LHCN-M2 (cell line): ENCODE results near the gene SPSB3. TPM values are rescaled to one million over a fixed set of nuclear protein-coding genes. Genes with fewer than 3 reads are reported as not detected.

Experiments
- DNase-seq: peaks from one replicate; pipeline ENCODE4 v3.0.0-alpha.2; 2012; ENCODE audit warnings: low read depth
- polyA plus RNA-seq: library from polyadenylated mRNA; unstranded; fragments of >200 nt; gene quantifications from one replicate; pipeline ENCODE4 v1.2.1, GENCODE V29; 2012; ENCODE audit warnings: missing spikeins
- total RNA-seq: library from RNA; depleted of rRNA; stranded (reverse); fragments of >200 nt; gene quantifications from 2 replicates; pipeline ENCODE4 v1.2.3, GENCODE V29; 2014; rRNA removed

Gene SPSB3
- total RNA-seq, result 24.2 and 27.2 TPM in 2 replicates
- polyA plus RNA-seq, result 15.6 TPM

DNA sequence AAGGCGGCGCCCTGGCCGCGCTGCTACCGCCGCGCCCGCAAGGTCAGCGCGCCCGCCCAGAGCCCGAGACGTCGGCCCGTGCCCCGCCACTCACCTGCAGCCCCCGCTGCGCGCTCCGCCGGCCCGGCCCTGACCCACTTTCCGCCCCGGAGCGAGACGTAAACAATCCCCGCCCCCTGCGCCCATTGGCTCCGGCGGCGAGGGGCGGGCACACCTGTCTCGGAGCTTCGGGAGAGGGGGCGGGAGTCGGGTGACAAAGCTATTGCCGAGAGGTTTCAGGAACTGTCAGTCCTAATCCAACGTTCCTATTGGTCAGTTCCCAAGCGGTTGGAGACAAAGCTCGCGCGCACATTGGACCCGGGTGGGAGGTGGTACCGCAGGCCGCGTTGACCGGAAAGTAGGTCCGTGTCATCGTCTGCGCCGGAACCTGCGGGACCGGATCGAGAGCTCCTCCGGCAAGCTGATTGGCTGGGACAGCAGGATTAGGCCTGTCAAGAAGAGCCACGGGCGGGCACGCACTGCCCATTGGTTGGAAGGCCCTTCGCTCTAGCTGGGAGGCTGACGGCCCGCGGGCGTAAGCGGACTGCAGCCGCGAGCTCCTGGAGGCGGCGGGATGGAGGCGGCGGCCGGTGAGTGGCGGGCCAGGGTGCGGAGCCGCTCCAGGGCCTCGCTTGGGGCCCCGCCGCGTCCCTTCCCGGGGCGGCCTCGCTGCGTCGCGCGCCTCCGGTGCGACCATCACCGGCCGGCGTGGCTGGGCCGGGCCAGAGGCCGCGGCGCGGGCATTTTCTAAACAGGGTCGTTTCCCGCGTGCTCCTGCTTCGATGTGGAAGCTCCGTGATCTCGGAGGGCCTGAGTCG lies at the start of gene SPSB3, which contains the start of gene NUBP2:
Gene SPSB3, minus strand, starts transcription at position 164 of the 857 bp plus-strand sequence. CDS start 1,088 bp downstream, outside the sequence.
Gene NUBP2, plus strand, starts transcription at position 553 of the 857 bp plus-strand sequence. Its CDS starts 61 bp downstream, at position 614.
- DNase-seq, result peak; percentile 100

DNA sequence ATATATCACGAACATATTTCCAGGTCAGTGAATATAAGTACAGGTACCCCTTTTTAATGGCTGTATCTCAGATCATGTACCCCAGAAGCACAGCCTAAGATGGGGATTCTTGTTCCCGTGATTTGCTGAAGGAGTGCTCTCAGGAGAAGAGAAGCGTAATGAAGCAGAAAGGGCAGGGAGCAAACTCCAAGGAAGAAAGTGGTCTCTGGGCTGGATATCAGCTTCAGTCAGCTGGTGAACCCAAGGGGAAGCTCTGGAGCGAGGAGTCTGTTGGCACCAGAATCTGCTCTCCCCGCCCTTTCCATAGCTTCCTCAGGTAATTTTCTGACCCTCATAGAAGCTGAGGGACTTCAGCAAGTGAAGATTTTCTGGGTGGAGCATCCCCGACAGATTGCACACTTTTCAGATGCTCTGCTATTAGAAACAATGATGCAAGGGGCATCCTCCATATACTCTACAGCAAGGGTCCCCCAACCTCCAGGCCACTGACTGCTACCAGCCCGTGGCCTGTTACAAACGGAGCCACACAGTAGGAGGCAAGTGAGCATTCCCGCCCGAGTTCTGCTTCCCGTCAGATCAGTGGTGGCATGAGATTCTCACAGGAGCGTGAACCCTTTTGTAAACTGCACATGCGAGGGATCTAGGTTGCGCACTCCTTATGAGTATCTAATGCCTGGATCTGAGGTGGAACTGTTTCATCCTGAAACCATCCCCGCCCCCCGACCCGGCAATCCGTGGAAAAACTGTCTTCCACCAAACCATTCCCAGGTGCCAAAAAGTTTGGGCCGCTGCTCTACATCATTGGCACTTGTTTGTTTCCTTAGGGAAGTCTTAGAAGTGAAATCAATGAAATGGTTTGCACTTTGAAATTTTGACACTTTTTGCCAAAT lies 49.1 kb upstream of the SPSB3 start:
- DNase-seq, result no peak

DNA sequence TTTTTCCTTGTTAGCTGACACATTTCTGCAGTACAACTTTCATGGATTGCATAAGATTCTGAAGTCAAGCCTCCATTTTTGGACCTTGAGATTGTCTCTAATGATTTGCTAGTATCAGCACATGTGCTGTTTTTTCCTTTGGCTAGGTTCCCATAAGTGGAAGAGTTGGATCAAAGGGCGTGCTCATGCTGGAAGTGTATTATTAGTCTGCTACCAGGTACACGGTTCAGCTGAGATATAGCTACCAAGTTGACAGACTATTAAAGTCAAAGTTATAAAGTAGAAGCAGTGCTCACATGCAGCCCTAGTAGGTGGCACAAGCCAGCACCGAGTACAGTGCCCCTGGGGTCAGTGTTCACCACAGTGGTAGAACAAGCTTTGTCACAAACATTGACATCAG lies 47.8 kb upstream of the SPSB3 start:
- DNase-seq, result no peak

DNA sequence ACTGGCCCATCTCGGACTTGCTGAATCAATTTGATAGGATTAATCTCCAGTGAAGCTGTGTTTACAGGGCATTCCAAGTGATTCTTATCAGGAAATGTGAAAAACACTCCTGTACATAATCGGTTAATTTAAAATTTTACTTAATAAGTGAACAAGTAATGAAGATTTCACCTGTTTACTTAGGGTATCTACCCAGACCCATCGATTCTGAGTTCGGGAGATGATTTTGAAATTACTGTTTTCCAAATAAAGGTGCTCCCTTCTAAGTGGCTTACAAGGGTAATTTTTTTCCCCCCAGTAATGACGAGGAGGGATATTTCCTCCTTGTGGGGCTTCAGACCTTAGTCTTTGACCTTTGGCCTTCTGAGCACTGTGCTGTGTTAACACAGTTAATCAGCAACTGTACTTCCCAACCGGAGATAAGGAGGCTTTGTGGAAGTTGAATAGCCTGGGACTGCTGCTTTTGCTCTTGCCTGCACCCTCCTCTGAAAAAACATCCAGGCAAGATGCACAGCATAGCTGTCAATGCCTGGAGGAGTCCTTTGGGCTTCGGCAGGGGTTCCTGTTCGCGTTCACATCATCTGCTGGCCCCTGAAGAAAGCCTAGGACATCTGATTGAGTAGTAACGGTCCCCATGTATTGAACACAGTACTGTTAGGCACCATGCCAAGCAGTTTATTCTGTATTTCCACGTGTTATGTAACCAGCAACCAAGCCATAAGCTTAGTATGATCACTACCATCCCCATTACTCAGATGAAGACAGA lies 46.5 kb upstream of the SPSB3 start:
- DNase-seq, result no peak

DNA sequence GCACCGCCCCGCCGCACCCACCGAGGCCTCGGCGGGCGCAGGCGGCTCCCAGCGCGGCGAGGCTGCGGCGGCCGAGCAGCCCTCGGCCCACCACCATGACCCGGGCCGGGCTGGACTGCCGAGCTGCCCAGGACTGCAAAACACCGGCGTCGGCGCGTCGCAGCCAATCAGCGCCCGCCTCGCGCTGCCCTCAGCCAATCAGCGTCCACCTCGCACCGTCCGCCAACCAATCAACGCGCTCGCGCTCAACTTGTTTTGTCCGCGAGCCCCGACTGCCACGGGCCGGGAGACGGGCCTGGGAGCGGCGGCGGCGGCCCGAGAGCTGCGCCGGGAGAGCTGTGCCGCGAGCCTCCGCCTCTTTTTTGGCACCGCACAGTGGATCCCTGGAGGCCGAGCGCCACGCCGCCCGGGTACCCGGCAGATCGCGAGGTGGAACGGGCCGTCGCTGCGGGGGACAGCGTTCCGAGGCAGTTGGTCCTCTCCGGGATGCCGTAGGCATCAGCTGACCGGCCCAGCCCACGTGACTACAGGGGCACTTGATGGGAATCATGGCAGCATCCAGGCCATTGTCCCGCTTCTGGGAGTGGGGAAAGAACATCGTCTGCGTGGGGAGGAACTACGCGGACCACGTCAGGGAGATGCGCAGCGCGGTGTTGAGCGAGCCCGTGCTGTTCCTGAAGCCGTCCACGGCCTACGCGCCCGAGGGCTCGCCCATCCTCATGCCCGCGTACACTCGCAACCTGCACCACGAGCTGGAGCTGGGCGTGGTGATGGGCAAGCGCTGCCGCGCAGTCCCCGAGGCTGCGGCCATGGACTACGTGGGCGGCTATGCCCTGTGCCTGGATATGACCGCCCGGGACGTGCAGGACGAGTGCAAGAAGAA lies 44.6 kb upstream of the SPSB3 start, which contains the start of the genes FAHD1 and HAGH:
Gene FAHD1, plus strand, starts transcription at position 516 of the 883 bp plus-strand sequence. Its CDS starts 33 bp downstream, at position 549.
Gene HAGH, minus strand, starts transcription at position 135 of the 883 bp plus-strand sequence. Its CDS starts 38 bp downstream, at position 97.
- DNase-seq, result peak; percentile 90

DNA sequence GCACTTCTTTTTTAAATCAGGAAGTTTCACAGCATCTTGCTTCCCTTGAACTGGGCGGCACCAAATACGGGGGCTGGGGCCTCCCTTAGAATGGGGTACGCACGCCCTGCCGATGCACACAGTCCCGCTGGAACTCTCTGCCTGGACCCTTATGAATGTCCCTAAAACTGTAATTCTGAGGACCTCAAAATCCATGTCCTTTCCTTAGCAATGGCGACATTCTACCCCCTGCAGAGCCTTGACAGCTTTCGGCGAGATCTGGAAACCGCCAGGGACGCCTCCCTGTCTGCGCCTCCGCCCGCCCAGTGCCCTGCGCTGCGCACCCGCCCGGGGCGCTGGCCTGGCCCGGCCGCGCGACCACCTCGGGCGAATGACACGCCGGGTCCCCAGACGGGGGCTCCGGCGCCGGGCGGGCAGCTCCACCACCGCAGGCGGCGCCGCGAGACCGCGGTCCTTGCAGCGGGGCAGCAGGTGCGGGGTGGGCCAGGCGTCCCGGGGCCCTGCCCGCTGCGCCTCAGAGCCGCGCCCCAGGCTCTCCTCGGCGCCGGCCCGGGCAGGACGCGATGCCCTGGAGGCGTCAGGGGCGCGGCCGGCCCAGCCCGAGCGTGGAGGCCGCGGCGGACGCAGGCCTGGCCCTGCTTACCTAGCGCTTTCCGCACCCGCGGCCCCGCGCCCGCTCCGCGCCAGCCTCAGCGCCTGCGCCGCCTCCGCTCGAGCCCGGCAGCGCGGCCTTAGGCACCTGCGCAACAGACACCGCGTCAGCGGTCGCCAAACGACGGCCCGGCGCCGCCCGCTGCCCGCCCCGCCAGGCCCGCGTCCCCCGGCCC lies 43.7 kb upstream of the SPSB3 start:
- peak; percentile 36 for DNase-seq

DNA sequence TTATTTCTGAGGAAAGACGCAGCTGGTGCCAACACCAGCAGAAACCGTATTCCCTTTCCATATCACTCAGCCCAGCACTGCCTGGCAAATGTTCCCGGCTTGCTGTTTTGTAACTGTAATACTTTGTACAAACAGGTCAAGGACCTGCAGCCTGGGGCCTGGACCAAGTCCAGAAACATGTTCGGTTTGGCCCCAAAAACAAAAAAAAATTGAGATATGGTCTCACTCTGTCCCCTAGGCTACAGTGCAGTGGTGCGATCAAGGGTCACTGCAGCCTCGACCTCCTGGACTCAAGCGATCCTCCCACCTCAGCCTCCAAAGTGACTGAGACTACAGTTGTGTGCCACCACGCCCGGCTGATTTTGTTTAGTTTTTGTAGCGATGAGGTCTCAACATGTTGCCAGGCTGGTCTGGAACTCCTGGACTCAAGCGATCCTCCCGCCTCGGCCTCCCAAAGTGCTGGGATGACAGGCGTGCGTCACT lies 43.1 kb upstream of the SPSB3 start:
- no peak for DNase-seq

DNA sequence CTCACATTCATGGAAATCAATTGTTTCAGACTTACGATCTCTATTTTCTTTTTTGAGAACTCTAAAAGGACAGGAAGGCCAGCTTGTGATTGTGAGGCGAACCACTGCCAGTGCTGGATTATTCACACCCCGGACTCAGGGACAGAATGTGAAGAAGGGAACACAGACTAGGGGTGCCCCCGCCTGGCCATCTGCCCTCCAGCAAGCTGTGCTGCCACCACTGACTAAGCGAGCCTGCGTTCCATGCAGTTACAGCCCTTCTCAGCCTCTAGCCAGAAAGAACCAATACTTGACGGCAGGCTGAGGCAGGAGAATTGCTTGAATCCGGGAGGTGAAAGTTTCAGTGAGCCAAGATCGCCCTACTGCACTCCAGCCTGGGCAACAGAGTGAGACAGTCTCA lies 41.5 kb upstream of the SPSB3 start:
- peak; percentile 64 for DNase-seq

DNA sequence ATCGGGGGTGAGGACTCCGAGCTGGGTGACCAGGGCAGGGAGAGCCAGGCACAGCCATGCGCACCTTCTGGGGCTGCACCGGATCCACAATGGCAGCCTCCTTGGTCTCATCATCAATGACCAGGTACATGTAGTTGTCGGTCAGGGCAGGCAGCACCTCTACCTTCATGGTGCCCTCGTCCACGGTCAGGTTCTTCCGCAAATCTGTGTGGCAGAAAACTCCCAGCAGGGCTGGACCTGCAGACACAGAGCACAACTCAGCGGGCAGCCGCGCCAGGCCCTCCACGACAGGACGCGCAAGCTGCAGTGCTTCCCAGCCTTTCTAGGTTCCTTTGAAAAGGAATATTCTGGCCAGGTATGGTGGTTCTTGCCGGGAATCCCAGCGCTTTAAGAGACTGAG lies 40.4 kb upstream of the SPSB3 start:
- DNase-seq, result no peak

DNA sequence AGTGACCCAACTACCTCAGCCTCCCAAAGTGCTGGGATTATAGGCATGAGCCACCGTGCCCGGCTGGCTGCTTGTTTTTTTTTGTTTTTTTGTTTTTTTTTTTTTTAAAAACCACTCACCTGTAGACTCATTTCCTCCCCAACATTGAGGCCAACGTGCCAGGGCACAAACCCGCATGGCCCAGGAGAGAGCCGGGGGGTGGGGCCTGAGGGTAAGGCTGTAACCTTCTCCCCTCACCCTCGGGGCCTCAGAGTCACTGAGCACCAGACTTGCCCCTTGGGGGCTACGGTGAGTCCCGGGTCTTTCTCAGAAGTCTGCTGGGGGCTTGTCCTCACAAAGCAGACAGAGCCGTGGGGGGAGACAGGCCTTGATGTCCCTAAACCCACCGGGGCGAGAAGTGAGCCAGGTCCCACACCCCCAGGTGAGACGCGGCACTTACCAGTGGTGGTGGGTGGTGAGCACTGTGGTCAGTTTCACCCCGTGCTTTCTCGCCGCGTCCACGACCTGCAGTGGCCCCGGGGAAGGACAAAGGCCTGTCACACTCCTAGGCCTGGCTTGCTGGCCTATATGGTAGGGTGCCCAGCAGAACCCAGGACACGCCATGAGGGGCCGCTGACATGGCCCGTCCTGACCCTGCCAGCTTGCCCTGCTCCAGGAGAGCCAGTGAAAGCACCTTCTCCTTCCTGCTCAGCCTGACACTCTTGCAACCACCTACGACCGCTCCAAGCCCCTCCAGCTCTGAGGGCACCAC lies 39.7 kb upstream of the SPSB3 start:
- no peak for DNase-seq

DNA sequence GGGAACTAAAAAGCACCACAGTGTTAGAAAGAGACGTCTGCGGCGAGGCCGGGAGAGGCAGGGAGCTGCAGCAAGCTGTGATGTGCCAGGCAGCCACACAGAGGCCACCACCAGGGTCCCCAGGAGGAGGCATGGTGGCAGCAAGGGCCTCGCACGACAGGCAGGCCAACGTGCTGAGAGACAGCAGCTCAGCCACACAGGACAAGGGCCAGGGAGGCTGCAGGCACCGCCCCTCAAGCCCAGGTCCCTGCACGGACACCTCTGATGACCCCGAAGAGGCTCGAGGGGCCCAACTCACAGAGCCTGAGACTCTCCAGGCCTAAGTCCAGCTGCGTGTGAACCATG lies 38.5 kb upstream of the SPSB3 start:
- DNase-seq, result no peak

DNA sequence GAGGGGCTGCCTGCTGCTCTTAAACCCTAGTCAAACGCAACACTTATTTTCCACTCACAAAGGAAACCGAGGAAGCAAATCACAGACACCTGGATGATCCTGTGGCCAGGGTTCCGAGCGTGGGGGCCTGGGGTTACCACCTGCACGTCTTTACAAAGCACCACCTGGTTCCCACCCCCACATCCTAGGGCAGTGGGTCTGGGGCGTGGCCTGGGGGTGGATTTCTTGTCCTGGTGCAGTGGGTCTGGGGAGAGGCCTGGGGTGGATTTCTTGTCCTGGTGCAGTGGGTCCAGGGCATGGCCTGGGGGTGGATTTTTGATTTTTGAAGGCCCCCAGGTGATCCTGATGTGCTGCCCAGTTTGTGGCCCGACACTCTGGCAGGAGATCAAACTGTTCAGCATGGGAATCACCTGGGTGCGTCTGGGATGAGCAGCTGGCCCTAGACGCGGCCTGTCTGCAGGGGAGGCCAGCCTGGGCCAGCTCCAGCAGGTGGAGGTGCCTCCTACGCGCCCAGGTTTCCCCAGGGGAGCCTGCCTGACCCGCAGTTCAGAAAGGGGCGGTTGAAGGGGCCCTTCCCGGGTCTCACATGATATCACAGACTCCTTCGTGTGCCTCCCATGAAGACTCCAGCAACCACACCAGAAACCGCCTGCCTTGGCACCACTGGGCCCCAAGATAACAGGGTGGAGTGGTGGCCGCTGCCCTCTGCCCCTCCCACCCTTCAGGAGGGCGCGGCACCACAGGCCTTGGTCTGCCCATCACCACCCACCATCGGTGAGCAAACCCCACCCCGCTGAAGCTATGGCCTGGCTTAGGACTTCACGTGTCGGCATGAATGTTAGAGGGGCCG lies 38.0 kb upstream of the SPSB3 start:
- no peak for DNase-seq

DNA sequence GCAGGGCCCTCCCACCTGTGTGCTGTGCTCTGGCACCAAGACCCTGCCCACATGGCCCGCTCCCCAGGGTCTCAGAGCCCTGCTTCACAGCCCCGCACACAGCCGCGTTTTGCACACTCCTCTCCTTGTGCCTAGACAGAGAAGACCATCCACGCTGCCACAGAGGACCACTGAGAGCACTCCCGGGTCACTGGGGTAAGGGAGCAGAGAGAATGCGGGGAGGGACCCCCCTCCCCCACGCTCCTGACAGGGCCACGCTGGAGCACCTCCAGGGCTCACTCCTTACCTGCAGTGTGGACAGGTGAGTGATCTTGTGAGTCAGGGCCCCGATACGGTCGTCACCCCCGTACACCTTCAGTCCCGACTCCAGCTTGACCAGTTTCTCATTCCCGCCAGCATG lies 37.2 kb upstream of the SPSB3 start:
- no peak for DNase-seq

DNA sequence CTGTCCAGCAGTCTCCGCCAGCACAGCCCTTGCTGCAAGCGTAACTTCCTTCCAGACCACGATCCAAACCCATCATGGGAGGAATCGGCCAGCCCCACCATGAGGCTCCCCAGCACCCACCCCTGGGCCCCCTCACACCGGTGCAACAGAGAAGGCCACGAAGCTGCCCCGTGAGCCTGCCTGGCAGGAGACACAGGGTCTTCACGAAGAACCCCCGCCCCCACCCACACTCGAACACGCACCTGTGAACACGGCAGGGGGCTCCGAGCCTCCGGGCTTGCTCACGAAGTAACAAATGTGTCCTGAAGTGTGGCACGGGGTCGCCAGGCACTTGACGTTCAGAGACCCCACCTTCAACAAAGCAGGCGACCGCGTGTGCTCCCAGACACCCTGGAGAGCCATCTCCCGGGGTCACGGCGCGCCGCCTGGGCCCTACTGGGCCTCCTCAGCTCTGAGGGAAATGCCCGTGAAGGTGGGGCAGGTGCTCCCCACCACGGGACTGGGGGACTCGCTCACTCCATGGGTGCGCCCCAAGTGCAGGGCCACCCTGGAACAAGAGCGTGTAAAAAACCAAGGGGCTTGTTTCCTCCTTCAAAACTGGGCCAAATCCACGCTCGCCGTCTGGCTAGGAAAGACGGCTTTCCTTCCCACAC lies 36.6 kb upstream of the SPSB3 start:
- no peak for DNase-seq

DNA sequence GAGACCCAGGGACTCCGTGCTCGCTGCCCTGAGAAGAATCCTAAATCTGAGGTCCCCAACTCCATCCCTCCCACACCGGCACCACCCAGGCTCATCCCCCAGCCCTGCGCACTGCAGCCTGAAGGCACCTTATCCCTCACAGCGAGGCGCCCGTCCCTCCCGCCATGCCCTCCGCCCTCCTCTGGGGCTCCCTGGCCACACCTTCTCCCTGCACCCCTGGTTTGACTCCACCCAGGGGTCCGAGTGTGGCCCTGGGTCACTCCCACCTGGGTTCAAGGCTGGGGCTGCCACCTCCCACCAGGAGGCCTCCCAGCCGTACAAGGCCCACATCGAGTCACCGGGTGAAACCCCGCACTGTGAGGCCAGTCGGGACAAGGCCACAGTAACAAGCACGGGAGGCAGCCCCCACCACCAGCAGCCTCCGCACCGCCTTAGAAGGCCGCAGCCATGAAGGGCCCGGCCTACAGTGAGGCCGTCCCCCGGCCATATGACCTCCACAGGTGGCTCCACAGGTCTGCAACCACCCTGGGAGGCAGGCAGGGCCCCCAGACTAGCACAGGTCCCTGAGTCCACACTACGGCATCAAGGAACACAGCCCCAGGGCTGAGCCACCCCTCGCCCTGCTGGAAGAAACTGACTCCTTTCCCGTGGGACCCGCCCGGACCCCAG lies 36.0 kb upstream of the SPSB3 start:
- DNase-seq, result no peak

DNA sequence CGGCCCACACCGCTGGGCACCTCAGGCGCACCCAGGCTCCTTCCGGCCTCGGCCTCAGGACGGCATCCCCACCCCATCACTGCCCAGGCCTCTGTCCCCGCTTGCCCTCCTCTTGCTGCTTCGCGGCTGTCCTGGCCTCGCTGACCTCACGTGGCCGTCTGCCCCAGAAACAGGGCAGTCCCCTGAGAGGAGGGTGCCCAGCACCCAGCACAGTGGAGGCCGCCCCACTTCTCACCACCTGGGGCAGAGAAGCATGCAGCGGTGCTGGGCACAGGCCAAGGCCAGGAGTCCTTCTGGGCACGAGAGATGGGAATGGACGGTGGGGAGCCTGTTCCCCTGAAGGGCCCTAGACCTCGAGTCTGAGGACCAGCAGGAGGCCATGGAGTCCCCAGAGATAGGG lies 35.3 kb upstream of the SPSB3 start:
- DNase-seq, result no peak

DNA sequence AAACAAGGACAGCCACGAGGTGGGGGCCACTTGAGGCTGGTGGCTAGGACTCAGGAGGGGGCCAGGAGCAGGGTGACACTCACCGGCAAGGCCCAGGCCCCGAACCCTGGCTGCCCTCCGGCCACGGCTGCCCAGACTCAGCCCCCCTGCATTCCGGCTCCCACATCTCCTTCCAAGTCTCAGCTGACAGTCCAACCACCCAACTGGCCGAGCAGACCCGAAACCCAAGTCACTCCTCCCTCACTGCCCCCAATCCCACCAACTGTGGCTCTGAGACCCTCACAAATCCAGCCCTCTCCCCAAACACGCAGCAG lies 34.9 kb upstream of the SPSB3 start:
- no peak for DNase-seq
